GM21786 (cell line): Measurements from ENCODE around the gene ZNF738.

Experiments used
- ATAC-seq: cut with Tn5 transposase; IDR thresholded peaks from one replicate; pipeline ENCODE4 v1.9.1; 2021; ENCODE audit not compliant: unreplicated experiment

ZNF738 gene

DNA sequence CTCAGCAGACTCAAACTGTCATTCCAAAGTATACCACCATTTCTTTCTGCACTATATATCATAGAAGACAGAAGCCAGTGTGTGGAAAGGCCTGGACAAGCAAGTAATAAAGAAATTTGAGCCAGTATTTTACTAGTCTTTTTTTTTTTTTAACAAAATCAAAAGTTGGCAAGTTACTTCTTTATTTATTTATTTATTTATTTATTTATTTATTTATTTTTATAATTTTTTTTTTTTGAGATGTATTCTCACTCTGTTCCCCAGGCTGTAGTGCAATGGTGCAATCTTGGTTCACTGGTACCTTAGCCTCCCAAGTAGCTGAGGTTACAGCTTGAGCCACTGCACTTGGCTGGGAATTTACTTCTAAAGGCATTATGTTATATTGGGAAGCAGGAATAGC, 63.4 kb downstream of the ZNF738 start:
- ATAC-seq = no peak

DNA sequence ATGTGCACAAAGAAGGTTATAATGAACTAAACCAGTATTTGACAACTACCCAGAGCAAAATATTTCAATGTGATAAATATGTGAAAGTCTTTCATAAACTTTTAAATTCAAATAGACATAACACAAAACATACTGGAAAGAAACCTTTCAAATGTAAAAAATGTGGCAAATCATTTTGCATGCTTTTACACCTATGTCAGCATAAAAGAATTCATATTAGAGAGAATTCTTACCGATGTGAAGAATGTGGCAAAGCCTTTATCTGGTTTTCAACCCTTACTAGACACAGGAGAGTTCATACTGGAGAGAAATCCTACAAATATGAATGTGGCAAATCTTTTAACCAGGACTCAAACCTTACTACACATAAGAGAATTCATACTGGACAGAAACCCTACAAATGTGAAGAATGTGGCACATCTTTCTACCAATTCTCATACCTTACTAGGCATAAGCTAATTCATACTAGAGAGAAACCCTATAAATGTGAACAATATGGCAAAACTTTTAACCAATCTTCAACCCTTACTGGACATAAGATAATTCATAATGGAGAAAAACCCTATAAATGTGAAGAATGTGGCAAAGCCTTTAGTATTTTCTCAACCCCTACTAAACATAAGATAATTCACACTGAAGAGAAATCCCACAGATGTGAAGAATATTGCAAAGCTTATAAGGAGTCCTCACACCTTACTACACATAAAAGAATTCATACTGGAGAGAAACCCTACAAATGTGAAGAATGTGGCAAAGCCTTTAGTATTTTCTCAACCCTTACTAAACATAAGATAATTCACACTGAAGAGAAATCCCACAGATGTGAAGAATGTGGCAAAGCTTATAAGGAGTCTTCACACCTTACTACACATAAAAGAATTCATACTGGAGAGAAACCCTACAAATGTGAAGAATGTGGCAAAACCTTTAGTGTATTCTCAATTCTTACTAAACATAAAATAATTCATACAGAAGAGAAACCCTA, 64.5 kb downstream of the ZNF738 start:
- no peak for ATAC-seq
